ENCODE results near the gene ID1. TPM values are rescaled to one million over a fixed set of nuclear protein-coding genes. Genes with fewer than 3 reads are reported as not detected.

ID1 gene
- total and polyA plus RNA-seq, 10 of the 15 experiments (the other 5 are each of a cell fraction or from before 2014, with no cell fraction given) = 0.09 to 1.3 (median 0.47) TPM; not detected in 2

DNA sequence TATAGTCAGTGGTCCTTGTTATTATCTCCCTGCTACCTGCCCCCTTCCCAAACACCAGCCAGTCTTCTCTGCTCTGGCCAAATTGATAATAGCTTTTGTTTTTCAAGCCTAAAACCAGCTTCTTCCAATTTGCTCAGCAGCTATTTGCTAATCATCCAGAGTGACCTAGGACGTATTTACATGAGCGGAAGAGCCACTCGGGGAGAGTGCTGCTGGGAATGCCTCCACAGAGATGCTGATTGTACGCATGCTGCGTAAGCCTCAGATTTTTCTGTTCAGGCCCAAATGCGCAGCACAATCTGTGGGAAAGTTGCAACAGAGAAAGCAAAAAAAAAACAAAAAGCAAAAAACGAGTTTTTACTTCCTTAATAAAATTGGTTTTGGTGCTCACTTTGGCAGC, 24.4 kb upstream of the ID1 start:
- Histone ChIP-seq H3K27me3 (replicated peaks in 1 of 2; ENCODE audit: control insufficient read depth in 2 of 2, insufficient read depth in 2 of 2, low read length in 1 of 2) (no peaks in the 10 kb centered on the region; a peak in 1 of 4 replicates), H3K9ac (ENCODE audit: control insufficient read depth, insufficient read depth, low read length) (no peak overlapping the region), H3K79me2 (ENCODE audit: control insufficient read depth, insufficient read depth, low read length) (no peaks in the 10 kb centered on the region), H3K4me1 (ENCODE audit: control insufficient read depth, insufficient read depth, low read length) (no peaks in the 10 kb centered on the region), H4K20me1 (ENCODE audit: control insufficient read depth, insufficient read depth) (no peaks in the 10 kb centered on the region), H3K4me2 (ENCODE audit: control insufficient read depth, insufficient read depth) (no peak overlapping the region), H3K27ac (ENCODE audit: control insufficient read depth, insufficient read depth) (no peak overlapping the region), H2AFZ (ENCODE audit: control insufficient read depth, low read depth, low read length) (no peak overlapping the region), H3K36me3 (ENCODE audit: control insufficient read depth in 2 of 2, insufficient read depth in 2 of 2, low read length in 1 of 2) (no peaks in the 10 kb centered on the region), H3K4me3 (no peak overlapping the region), H3K9me3 (replicated peaks; ENCODE audit: control insufficient read depth, insufficient read depth, low read length) (no peaks in the 10 kb centered on the region)
- in situ Hi-C loops (cut with MboI) = no loop called here
- ATAC-seq = no peak
- TF ChIP-seq FOS (IDR thresholded peaks at IDR 0.05; ENCODE audit: borderline replicate concordance, extremely low read depth, insufficient read length) = no peak
- no peak for TF ChIP-seq SUZ12 (IDR thresholded peaks at IDR 0.05; ENCODE audit: unreplicated experiment)
- TF ChIP-seq STAT1 (conservative IDR thresholded peaks at IDR 0.05) = no peak
- no peak for TF ChIP-seq KAT2A (conservative IDR thresholded peaks at IDR 0.05; ENCODE audit: control insufficient read depth, low read depth, low read length)
- no peak for TF ChIP-seq NRF1 (conservative IDR thresholded peaks at IDR 0.05; ENCODE audit: low read depth, low read length)
- WGBS (ENCODE audit: insufficient coverage, insufficient replicate concordance, low lambda C conversion rate, missing lambda C conversion rate) = 55% methylated on average over 7 of the region's 7 CpGs
- intact Hi-C loops (cut with micrococcal nuclease; ENCODE audit: unreplicated experiment) = no loop called here
- BruUV-seq (replicated peaks) = no TSS peak
- ChIA-PET RAD21 (ENCODE audit: unreplicated experiment) (interaction anchor here (0.8 to 1.4 kb wide), 2 partner anchors 14 to 32 kb away, joined by 4 to 6 read pairs; no protein-coding TSS in a partner anchor), POLR2A (no interaction called here), CTCF (interaction anchor here (1.2 to 2.2 kb wide), 2 partner anchors 20 to 32 kb away, joined by 3 to 12 read pairs; no protein-coding TSS in a partner anchor), SMC1A (ENCODE audit: uncharacterized antibody, unreplicated experiment) (no interaction called here)
- no peak for FAIRE-seq
- no peak for DNase-seq (ENCODE audit: low read depth, low spot score)

DNA sequence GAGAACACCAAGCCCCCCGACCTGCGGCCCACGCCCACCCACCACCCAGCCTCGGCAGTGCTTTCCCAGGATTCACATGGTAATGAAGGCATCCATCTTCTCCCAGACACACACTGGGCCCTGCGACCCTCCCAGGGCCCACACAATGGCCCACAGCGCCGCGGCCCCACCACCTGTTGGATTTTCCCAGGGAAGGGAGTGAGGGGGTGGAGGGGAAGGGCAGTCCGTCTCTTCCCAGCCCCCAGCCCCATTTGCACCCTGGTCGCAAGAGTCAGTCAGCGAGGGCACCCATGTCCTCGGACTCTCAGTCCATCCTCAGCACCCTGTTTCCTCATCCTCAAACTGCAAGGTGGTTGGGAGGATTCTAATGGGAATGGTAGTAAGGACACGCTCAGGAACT, 23.7 kb upstream of the ID1 start:
- TF ChIP-seq PAX5 (IDR thresholded peaks at IDR 0.05; ENCODE audit: borderline replicate concordance, low read depth, low read length) = no peak
- no peak for TF ChIP-seq RB1 (IDR thresholded peaks at IDR 0.05; ENCODE audit: borderline replicate concordance)
- TF ChIP-seq HDAC2 (IDR thresholded peaks at IDR 0.05) = no peak
- TF ChIP-seq FOS (IDR thresholded peaks at IDR 0.05; ENCODE audit: borderline replicate concordance, extremely low read depth, insufficient read length) = no peak
- TF ChIP-seq, protein P1, sequence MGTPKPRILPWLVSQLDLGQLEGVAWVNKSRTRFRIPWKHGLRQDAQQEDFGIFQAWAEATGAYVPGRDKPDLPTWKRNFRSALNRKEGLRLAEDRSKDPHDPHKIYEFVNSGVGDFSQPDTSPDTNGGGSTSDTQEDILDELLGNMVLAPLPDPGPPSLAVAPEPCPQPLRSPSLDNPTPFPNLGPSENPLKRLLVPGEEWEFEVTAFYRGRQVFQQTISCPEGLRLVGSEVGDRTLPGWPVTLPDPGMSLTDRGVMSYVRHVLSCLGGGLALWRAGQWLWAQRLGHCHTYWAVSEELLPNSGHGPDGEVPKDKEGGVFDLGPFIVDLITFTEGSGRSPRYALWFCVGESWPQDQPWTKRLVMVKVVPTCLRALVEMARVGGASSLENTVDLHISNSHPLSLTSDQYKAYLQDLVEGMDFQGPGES (IDR thresholded peaks at IDR 0.05) = no peak
- no peak for TF ChIP-seq SPI1 (IDR thresholded peaks at IDR 0.05; ENCODE audit: borderline replicate concordance, insufficient read depth, low read depth, low read length)
- TF ChIP-seq CBX3 (IDR thresholded peaks at IDR 0.05; ENCODE audit: borderline replicate concordance, low read depth) = no peak
- no peak for TF ChIP-seq RAD51 (IDR thresholded peaks at IDR 0.05)
- TF ChIP-seq RELA (IDR thresholded peaks at IDR 0.05; ENCODE audit: borderline replicate concordance, partially characterized antibody) = no peak
- no peak for TF ChIP-seq BRCA1 (IDR thresholded peaks at IDR 0.05; ENCODE audit: low read depth, low read length)
- in situ Hi-C loops (cut with MboI) (no loop called here), intact Hi-C loops (cut with micrococcal nuclease; ENCODE audit: unreplicated experiment) (no loop called here)
- Histone ChIP-seq H4K20me1 (ENCODE audit: control insufficient read depth, insufficient read depth) (no peaks in the 10 kb centered on the region), H2AFZ (ENCODE audit: control insufficient read depth, low read depth, low read length) (no peak overlapping the region), H3K79me2 (ENCODE audit: control insufficient read depth, insufficient read depth, low read length) (no peaks in the 10 kb centered on the region), H3K9me3 (replicated peaks; ENCODE audit: control insufficient read depth, insufficient read depth, low read length) (no peaks in the 10 kb centered on the region), H3K27ac (ENCODE audit: control insufficient read depth, insufficient read depth) (no peak overlapping the region), H3K4me2 (ENCODE audit: control insufficient read depth, insufficient read depth) (no peak overlapping the region), H3K4me3 (no peak overlapping the region), H3K9ac (ENCODE audit: control insufficient read depth, insufficient read depth, low read length) (no peak overlapping the region), H3K27me3 (replicated peaks in 1 of 2; ENCODE audit: control insufficient read depth in 2 of 2, insufficient read depth in 2 of 2, low read length in 1 of 2) (no peaks in the 10 kb centered on the region; a peak in 1 of 4 replicates), H3K4me1 (ENCODE audit: control insufficient read depth, insufficient read depth, low read length) (no peaks in the 10 kb centered on the region), H3K36me3 (ENCODE audit: control insufficient read depth in 2 of 2, insufficient read depth in 2 of 2, low read length in 1 of 2) (no peaks in the 10 kb centered on the region)
- ChIA-PET CTCF (no interaction called here), SMC1A (ENCODE audit: uncharacterized antibody, unreplicated experiment) (no interaction called here), POLR2A (no interaction called here), RAD21 (ENCODE audit: unreplicated experiment) (no interaction called here)
- no peak for FAIRE-seq
- WGBS (ENCODE audit: insufficient coverage, insufficient replicate concordance, low lambda C conversion rate, missing lambda C conversion rate) = 55% methylated on average over 13 of the region's 13 CpGs
- no peak for DNase-seq (ENCODE audit: low read depth, low spot score)
- no peak for ATAC-seq
- no TSS peak for BruUV-seq (replicated peaks)
